ENCODE data around the gene ARHGAP30.

The ARHGAP30 gene

DNA sequence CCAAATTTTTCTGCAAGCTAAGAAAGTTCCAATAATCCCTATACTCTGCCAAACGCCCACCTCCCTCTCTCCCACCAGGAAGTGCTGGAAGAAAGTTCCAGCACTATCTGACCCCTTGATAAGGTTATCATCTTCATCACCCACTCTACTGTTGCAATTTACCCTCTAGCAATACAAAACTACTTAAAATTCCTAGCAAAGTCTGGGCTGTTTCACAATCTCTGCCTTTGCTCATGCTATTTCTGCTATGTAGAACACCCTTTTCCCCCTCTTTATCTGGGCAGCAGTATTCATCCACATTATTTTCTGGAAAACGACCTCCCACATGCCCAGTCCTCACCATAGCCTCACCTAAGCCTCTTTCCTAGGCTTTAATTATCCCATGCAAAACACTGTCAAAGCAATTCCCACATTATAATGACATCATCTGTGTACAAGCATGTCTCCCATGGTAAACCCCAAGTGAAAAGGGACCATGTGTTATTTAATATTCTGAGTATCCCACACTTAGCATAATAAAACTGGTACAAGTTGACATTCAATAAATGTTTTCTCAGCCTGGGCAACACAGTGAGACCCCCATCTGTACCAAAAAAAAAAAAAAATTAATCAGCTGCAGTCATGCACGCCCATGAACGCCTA lies 60.7 kb downstream of the ARHGAP30 start:
- no peak for DNase-seq

DNA sequence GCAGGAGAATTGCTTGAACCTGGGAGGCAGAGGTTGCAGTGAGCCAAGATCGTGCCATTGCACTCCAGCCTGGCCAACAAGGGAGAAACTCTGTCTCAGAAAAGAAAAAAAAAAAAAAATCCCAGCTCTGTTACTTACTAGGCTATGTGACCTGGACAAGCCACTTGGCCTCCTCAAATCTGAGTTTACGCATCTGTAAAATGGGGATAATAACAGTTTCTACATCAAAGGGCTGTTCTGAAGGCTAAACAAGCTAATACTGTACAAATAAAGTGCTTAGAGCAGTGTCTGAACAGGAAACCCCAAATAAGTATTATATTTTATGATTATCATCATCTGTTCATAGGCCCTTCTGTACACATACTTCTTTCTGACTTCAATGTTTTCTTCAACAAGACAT lies 62.3 kb downstream of the ARHGAP30 start:
- DNase-seq, result no peak

DNA sequence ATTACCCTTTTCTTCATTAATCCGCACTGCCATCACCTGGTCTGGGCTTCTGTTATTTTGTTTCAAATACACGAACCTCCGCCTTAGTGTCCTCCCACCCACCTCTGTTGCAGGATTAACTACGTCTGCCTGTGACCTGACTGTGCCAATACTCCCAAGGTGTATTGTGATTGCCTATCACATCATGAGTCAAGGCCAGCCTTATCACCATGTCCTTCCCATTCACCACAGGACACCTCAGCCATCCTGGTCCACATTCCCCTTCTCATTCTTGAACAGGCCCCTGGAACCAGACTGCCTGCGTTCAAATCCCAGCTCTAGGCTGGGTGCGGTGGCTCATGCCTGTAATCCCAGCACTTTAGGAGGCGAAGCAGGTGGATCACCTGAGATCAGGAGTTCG lies 63.1 kb downstream of the ARHGAP30 start:
- DNase-seq, result no peak

DNA sequence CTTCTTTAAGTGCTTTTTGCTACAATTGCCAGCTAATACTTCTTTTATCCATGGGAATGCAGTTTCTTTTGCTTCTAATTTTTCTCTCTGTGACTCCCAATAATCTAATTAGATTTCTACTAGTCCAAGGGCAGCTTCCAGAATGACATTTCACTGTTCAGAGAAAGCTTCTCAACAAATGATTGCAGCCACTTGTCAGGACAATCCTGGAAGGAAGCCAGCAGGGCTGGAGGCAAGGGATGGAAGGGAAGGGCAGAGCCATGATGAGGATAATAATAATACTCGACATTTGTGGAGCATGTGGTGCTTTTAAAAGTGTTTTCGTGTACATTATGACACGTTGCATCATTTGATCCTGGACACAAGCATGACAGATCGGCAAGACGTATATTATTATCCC lies 68.2 kb downstream of the ARHGAP30 start:
- no peak for DNase-seq

DNA sequence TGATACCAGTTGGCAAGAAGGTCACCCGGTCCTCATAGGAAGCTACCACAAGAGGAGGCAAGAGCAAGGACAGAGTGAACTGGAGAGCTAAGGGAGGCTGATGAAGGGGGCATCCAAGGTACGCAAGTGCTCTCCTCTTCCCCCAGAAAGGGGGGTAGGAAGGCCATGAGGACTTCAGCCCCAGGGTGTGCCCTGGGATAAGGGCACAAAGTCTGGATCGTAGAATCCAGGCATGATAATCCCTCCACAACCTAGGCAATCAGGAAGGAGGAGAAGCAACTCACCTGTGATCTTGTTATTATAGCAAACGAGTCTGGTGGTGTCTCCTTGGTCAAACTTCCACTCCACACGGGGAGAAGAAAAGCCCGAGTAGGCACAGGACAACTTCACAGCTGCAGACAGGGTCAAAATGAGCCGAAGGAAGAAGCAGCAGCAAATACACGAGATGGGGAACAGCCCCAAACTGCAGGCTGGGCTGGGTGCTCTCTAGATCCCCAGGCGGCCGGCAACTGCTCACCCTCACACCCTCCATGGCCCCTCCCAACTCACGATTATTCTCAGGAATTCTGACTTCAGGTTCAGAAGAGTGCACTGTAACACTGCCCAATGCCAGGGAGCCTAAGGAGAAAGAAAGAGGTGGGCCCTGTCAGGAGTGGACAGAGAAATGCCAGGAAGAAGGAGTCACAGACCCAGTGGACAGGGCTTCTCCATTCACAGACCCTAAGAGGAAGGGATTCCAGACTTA lies 68.8 kb downstream of the ARHGAP30 start:
- DNase-seq, result no peak

DNA sequence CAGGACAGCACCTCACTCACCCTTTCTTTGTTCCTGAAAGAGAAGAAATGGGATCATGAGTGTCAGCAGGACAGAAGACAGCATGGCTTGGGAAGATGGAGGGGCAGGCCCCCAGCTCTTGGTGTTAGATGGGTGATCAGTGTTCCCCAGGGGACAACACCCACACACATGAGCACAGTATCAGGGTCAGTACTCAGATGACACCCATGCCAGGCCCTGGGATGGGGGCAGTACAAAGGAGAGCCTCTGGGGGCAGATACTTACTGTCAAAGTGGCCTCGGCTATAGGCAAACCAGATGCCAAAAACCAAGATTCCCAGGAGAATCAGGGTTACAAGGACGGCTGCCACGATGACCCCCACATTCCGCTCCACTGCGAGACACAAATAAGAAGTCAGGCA lies 70.3 kb downstream of the ARHGAP30 start:
- no peak for DNase-seq

DNA sequence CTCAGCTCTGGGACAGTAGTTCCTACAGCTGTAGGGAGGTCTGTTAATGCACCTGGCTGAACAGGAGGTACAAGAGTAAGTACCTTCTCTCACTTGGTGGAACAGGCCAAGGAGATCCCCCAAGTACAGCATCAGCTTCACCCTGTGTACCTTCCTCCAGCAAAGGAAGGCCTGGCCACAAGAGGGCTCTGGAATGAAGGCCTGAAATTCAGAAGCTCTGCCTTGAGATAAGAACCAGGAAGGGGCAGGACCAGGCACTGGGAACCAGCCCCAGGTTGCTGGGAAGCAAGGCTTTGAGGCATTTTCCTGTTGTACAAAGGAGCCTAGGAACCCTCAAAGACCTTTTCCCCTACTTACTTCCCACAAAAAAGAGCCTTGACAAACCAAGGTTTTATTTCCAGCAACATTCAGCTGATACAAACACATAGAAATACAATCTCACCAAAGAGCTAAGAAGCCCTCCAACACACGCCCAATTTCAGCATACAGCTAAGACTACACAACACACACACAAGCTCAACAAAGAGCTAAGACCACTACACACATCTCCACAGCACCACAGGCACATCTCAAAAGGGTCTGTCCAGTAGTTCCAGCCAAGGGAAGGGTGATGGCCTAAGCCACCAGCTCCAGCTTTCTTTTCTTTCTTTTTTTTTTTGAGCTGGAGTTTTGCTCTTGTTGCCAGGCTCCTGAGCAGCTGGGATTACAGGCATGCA lies 72.2 kb downstream of the ARHGAP30 start:
- peak; percentile 45 for DNase-seq
